ENCODE measurements around the gene SORL1.

Gene SORL1

DNA sequence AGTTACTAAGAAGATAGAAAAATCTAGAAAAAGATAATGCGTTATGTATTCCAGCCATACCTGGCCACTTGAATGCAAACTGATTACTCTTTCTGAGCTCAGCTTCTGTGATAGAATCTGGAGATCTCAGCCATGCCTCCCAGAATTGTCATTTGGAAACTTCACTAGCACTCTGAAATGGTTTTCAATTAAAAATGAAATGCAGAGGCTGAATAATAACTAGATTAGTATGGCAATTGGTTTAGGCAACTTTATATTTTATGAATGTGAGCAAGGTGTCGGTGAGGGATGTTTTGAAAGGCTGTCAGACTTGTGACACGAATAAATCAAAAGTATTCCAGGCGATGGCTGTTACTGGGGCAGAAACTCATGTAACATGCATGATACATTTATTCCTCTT lies 129.5 kb downstream of the SORL1 start:
- Mint-ChIP-seq H3K9me3 (peaks cover 6% of the 10 kb centered on the region), H3K27ac (peak overlapping the region; percentile 78), H3K36me3 (ENCODE audit: low read depth) (peaks cover 70% of the 10 kb centered on the region), H3K4me3 (peak overlapping the region; percentile 22), H3K27me3 (ENCODE audit: low read depth) (no peaks in the 10 kb centered on the region), H3K4me1 (ENCODE audit: low read depth) (peaks cover 27% of the 10 kb centered on the region)

DNA sequence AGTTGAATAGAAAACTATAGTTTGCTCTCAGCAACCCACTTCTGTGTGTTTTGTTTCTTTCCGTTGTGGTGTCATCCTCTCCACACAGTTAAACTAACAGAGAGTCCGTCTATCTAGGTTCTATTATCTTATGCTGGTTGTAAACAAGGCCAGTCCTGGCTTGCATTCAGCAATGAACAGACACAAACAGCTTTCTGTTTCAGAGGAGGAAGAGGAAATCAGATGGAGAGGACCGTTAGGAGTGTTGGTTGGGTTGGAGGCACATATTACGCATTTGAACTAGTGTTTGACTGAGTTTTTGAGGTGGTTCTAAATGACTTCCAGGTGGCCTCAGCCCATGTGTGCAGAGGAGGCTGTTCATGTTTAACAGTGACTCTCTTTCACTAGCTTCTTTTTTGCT lies 130.2 kb downstream of the SORL1 start:
- Mint-ChIP-seq H3K27ac (peak overlapping the region; percentile 78), H3K4me1 (ENCODE audit: low read depth) (peaks cover 26% of the 10 kb centered on the region), H3K36me3 (ENCODE audit: low read depth) (peaks cover 67% of the 10 kb centered on the region), H3K9me3 (peaks cover 6% of the 10 kb centered on the region), H3K27me3 (ENCODE audit: low read depth) (no peaks in the 10 kb centered on the region), H3K4me3 (peak overlapping the region; percentile 22)

DNA sequence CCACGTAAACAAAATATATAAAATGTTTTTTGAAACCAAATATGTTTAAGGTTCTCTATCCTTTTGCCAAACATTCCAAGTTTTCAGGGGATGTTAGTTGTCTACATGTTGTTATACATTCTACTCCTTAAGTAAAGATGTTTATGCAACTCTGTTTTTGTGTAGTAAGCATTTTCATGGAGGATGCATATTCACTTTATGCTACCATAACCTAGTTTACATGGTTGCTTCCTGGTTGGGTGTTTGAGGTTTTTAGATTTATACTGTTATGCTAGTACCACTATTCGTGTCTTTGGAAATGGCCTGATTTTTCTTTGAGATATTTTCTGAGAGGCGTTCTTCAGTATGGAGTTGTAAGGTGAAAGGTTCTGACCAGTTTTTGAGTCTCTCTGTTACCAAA lies 131.7 kb downstream of the SORL1 start:
- H3K4me3 Mint-ChIP-seq, result no peak overlapping the region
- no peak overlapping the region for H3K27ac Mint-ChIP-seq

DNA sequence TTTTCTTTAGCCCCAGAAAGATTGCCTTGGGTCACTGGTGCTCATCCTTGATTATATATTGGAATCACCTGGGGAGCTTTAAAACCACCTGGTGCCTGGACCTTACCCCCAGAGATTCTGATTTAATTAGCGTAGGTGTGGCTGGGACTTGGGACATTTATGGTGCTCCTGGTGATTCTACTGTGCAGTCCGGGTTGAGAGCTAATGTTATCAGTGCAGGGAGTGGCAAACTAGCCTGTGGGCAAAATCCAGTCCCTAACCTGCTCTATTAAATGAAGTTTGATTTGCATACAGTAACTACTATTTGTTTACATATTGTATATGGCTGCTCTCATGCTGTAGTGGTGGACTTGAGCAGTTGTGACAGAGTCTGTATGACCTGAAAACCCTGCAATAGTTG lies 134.6 kb downstream of the SORL1 start:
- Mint-ChIP-seq H3K36me3 (ENCODE audit: low read depth) (peaks cover 60% of the 10 kb centered on the region), H3K27ac (no peak overlapping the region), H3K4me1 (ENCODE audit: low read depth) (peaks cover 39% of the 10 kb centered on the region), H3K4me3 (no peak overlapping the region), H3K9me3 (no peaks in the 10 kb centered on the region), H3K27me3 (ENCODE audit: low read depth) (no peaks in the 10 kb centered on the region)

More for the DNA sequence above, 131.7 kb downstream of the SORL1 start:
- Mint-ChIP-seq H3K9me3 (peaks cover 6% of the 10 kb centered on the region), H3K36me3 (ENCODE audit: low read depth) (peaks cover 60% of the 10 kb centered on the region), H3K4me1 (ENCODE audit: low read depth) (peaks cover 27% of the 10 kb centered on the region), H3K27me3 (ENCODE audit: low read depth) (no peaks in the 10 kb centered on the region)

DNA sequence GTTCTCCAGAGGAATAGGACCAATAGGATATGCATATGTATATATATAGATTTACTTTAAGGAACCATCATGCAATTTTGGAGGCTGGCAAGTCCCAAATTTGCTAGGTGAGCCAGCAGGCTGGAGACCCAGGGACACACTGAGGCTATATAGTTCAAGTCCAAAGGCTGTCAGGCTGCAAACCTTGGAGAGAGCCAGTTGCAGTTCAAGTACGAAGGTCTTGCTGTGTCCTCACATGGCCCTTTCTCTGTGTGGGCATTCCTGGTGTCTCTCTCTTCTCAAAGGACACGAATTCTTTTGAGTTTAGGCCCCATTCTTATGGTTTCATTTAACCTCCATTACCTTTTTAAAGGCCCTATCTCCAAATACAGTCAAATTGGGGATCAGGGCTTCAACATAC lies 135.1 kb downstream of the SORL1 start:
- Mint-ChIP-seq H3K4me1 (ENCODE audit: low read depth) (peaks cover 36% of the 10 kb centered on the region), H3K27ac (no peak overlapping the region), H3K36me3 (ENCODE audit: low read depth) (peaks cover 64% of the 10 kb centered on the region)

DNA sequence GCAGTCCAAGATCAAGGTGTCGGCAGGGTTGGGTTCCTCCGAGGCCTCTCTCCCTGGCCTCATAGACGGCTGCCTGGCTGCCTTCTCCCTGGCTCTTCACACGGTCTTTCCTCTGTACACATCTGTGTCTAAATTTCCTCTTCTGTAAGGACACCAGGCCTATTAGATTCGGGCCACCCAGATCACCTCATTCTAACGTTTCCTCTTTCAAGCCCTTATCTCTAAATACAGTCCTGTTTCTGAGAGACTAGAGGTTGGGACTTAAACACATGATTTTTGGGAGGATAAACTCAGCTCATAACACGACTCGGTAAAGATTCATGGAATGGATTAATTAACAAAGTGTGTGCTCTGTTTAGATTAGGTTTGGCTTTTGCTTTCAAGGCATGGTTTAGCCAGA lies 136.6 kb downstream of the SORL1 start:
- H3K4me3 Mint-ChIP-seq, result no peak overlapping the region
- no peaks in the 10 kb centered on the region for H3K27me3 Mint-ChIP-seq (ENCODE audit: low read depth)
- no peaks in the 10 kb centered on the region for H3K9me3 Mint-ChIP-seq
- peaks cover 68% of the 10 kb centered on the region for H3K36me3 Mint-ChIP-seq (ENCODE audit: low read depth)
- peaks cover 23% of the 10 kb centered on the region for H3K4me1 Mint-ChIP-seq (ENCODE audit: low read depth)
- no peak overlapping the region for H3K27ac Mint-ChIP-seq

More for the DNA sequence above, 135.1 kb downstream of the SORL1 start:
- Mint-ChIP-seq H3K27me3 (ENCODE audit: low read depth) (no peaks in the 10 kb centered on the region), H3K9me3 (no peaks in the 10 kb centered on the region), H3K4me3 (no peak overlapping the region)

DNA sequence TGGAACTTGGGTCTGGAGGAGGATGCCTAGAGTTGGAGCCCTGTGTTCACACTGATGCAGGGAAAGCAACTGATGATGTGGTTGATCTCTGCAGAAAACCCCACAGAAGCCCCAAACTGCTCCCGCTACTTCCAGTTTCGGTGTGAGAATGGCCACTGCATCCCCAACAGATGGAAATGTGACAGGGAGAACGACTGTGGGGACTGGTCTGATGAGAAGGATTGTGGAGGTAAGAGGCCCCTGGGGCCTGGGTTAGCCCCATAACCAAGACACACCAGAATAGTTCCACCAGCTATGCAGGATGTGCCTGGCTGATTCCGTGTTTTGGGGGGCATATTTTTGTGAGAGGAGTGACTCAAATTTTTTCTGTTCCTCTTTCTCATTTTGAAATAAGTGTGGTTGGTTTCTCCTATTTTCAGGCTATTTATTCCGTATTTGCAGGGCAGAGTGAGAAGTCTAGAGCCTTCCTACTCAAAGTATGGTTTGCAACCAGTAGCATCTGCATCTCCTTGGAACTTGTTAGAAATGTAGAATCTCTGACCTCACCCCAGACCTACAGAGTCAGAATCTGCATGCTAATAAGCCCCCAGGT lies 137.9 kb downstream of the SORL1 start:
- H3K36me3 Mint-ChIP-seq (ENCODE audit: low read depth), result peaks cover 63% of the 10 kb centered on the region
- H3K27me3 Mint-ChIP-seq (ENCODE audit: low read depth), result no peaks in the 10 kb centered on the region
- H3K4me3 Mint-ChIP-seq, result no peak overlapping the region
- peak overlapping the region; percentile 50 for H3K27ac Mint-ChIP-seq
- no peaks in the 10 kb centered on the region for H3K9me3 Mint-ChIP-seq
- H3K4me1 Mint-ChIP-seq (ENCODE audit: low read depth), result peaks cover 18% of the 10 kb centered on the region

DNA sequence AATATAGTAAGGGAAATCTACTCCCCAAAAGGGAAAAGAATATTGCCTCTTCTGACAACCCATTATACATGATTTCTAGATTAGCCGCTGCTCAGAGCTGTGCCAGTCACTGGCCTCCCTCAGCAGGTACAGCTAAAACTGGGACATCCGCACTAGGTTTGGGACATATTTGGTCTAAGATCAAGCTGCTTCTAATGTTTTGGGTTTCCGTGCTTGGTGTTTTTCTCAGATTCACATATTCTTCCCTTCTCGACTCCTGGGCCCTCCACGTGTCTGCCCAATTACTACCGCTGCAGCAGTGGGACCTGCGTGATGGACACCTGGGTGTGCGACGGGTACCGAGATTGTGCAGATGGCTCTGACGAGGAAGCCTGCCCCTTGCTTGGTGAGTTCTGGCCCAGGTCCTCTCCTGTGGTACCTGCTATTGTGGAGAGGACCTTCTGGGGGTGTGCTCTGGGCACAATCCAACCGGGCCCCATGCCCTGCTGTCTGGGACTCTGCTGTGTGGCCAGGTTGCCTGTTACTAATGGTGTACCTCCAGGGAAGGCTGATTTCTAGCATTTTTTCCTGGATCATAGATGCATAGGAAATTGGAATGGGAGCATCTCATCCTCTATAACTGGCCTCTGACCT lies 138.8 kb downstream of the SORL1 start:
- no peak overlapping the region for H3K4me3 Mint-ChIP-seq
- H3K9me3 Mint-ChIP-seq, result no peaks in the 10 kb centered on the region
- no peaks in the 10 kb centered on the region for H3K27me3 Mint-ChIP-seq (ENCODE audit: low read depth)
- peaks cover 18% of the 10 kb centered on the region for H3K4me1 Mint-ChIP-seq (ENCODE audit: low read depth)
- peaks cover 64% of the 10 kb centered on the region for H3K36me3 Mint-ChIP-seq (ENCODE audit: low read depth)
- H3K27ac Mint-ChIP-seq, result no peak overlapping the region

DNA sequence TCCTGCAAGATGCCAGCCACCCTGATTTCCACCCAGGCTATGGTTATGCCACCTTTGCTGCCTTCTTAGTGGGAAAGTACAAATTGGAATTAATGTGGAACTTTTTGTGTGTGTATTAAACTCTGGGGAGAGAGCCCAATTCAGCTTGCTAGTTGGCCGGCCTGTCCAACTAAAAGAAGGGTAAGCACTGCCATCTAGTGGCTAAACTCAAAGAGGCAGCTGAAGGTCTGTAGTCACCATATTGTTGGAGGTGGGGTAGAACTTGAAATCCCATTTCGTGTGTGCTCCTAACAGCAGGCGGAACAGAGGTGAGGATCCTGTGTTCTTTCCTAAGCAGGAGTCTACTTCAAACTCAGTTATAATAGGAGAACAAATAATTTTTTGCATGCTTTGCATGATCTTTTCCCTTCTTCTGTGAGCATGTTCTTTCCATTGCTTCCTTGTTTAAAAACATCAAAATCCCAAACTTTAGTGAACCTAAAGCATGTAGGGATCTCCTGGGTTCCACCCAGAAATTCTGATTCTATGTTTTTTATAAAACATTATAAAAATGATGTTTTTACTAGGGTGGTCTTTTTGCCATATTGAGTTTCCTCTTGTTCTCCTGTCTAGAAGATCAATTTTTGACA lies 139.4 kb downstream of the SORL1 start:
- H3K4me3 Mint-ChIP-seq, result no peak overlapping the region
- H3K9me3 Mint-ChIP-seq, result no peaks in the 10 kb centered on the region
- no peaks in the 10 kb centered on the region for H3K27me3 Mint-ChIP-seq (ENCODE audit: low read depth)
- H3K4me1 Mint-ChIP-seq (ENCODE audit: low read depth), result peaks cover 18% of the 10 kb centered on the region
- H3K36me3 Mint-ChIP-seq (ENCODE audit: low read depth), result peaks cover 63% of the 10 kb centered on the region
- no peak overlapping the region for H3K27ac Mint-ChIP-seq

DNA sequence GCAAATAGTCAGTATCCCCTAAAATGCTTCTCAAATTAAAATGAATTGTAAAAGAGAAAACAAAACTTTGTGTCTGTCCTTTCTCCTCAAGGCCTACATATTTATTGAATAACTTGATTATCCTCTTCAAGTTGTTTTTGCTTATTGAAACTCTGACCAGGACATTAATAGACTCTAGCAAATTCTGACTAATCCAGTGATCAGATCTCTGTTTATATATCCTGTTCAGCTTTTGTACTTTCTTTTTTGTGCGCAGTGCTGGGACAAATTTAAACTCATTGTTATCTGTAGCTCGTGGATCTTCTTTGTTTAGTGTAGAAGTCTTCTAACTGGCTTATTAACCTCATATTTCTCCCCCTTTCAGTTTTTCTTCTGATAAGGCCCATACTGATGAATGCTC lies 140.6 kb downstream of the SORL1 start:
- no peaks in the 10 kb centered on the region for H3K27me3 Mint-ChIP-seq (ENCODE audit: low read depth)
- H3K27ac Mint-ChIP-seq, result no peak overlapping the region
- peaks cover 70% of the 10 kb centered on the region for H3K36me3 Mint-ChIP-seq (ENCODE audit: low read depth)
- no peak overlapping the region for H3K4me3 Mint-ChIP-seq
- H3K4me1 Mint-ChIP-seq (ENCODE audit: low read depth), result peaks cover 18% of the 10 kb centered on the region
- no peaks in the 10 kb centered on the region for H3K9me3 Mint-ChIP-seq

DNA sequence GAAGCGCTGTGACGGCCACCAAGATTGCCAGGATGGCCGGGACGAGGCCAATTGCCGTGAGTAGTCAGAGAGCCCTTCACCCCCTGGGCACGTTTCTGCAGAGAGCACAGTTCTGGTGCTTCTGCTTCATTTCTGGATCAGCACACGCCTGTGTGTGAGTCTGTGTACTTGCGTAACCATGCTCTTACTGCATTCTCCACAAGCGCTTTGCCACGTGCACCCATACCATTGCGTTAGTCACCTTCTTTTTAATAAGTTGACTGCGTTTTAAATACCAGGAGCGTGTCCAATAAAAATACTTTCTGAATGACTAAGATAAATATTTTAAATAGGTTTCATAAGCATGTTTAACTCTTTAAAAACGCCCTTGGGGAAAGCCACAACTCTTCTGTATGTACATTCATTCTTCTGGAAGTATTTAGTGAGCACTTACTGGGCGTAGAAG lies 143.6 kb downstream of the SORL1 start:
- Mint-ChIP-seq H3K4me3 (no peak overlapping the region), H3K9me3 (no peaks in the 10 kb centered on the region), H3K36me3 (ENCODE audit: low read depth) (peaks cover 63% of the 10 kb centered on the region), H3K27me3 (ENCODE audit: low read depth) (no peaks in the 10 kb centered on the region), H3K27ac (no peak overlapping the region), H3K4me1 (ENCODE audit: low read depth) (peaks cover 5% of the 10 kb centered on the region)

DNA sequence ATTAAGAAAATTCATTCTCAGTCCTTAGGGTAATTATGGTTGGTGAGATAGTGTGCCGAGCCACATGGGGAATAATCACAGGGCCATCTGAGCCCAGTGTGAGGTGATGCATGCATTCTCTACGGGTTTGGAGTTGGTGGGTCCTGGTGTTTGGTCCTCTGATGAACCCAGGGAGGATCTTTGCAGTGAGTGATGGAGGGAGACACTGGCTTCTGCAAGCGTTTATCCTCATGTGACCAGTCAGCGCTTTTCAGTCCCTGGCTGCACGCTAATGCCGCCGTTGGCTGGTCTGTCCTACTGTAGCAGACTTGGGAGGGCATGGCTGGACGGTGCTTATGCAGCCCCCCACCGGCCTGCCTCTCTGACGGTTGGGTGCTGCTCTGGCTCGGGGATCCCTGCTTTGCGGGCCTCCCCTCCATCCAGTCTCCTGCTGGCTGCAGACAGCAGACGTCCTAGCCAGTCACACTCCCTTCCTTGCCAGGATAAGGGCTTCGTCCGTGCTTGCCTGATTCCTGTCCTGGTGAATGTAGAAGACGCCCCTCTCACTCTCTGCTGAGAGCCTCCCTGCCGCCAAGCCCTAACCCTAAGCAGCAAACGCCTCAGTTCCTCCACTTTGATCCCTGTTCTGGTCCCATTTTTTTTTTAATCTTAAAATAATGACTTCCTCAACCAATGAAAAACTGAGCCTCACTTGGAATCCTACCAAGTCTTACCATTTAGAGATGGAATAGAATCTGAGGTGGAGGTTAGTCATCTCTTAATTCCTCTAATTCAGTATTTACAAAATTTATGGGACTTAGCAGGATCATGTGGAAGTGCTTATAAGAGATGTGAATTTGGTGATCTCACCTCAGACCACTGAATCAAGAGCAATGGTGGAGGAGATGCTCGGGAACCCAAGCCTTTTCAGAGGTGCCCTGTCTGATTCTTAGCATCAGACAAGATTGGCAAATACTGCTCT lies 144.4 kb downstream of the SORL1 start:
- H3K9me3 Mint-ChIP-seq, result no peaks in the 10 kb centered on the region
- peaks cover 57% of the 10 kb centered on the region for H3K36me3 Mint-ChIP-seq (ENCODE audit: low read depth)
- H3K4me1 Mint-ChIP-seq (ENCODE audit: low read depth), result peaks cover under 1% of the 10 kb centered on the region
- H3K4me3 Mint-ChIP-seq, result no peak overlapping the region
- no peak overlapping the region for H3K27ac Mint-ChIP-seq
- no peaks in the 10 kb centered on the region for H3K27me3 Mint-ChIP-seq (ENCODE audit: low read depth)

DNA sequence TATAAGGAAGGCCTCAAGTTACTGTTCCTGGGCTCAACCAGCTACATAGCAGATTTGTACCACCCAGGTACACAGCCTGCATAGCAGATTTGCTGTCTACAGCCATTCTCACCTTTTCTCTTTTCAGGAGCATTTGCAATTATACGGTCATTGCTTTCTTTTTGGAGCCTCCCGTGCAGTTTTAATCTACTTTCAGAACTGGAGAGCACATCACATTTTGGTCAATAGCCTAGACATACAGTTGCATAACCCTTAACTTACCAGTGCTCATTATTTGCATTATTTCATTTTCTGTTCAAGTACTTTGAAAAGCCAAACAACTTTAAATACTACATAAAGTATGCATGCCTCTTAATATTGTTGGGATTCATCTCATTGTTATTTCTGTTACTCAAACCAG lies 151.2 kb downstream of the SORL1 start:
- H3K27me3 Mint-ChIP-seq (ENCODE audit: low read depth), result no peaks in the 10 kb centered on the region
- H3K4me1 Mint-ChIP-seq (ENCODE audit: low read depth), result no peaks in the 10 kb centered on the region
- no peak overlapping the region for H3K4me3 Mint-ChIP-seq
- peaks cover 58% of the 10 kb centered on the region for H3K36me3 Mint-ChIP-seq (ENCODE audit: low read depth)
- H3K9me3 Mint-ChIP-seq, result no peaks in the 10 kb centered on the region
- H3K27ac Mint-ChIP-seq, result no peak overlapping the region

DNA sequence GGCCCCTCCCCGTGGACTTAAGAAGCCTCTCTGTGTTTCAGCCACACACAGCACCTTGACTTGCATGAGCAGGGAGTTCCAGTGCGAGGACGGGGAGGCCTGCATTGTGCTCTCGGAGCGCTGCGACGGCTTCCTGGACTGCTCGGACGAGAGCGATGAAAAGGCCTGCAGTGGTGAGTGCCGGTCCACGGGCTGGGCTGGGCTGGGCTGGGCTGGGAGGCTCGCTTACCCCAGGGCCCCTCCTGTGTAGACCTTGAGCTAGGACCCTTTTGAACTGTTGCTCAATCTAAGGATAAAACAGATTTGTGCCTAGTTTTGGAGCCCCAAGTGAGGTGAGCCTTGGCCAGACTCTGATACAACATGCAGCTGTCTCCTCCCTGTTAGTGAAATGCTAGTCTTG lies 152.0 kb downstream of the SORL1 start:
- Mint-ChIP-seq H3K27ac (no peak overlapping the region), H3K4me3 (no peak overlapping the region), H3K27me3 (ENCODE audit: low read depth) (no peaks in the 10 kb centered on the region), H3K36me3 (ENCODE audit: low read depth) (peaks cover 65% of the 10 kb centered on the region), H3K4me1 (ENCODE audit: low read depth) (no peaks in the 10 kb centered on the region), H3K9me3 (no peaks in the 10 kb centered on the region)

Measured in T-helper 1 cell treated with Interleukin-12 subunit alpha and Interleukin-12 subunit beta and Interleukin-4 antibody, amounts not matched to agents 30 μg/mL and 1 μg/mL, for 36 hours (primary cell).